ENCODE data around the gene DYSF.

Gene DYSF

GRCh38 chr2:71551631-71551915 is 98.2 kb downstream of the DYSF start:
- H3K36me3 ChIP-seq (ENCODE audit: insufficient read depth): no peaks in the 10 kb centered on the region
- no peak overlapping the region for H3K9ac ChIP-seq
- H3K27ac ChIP-seq: no peak overlapping the region
- no peak overlapping the region for H3K4me2 ChIP-seq
- H4K20me1 ChIP-seq (ENCODE audit: insufficient read depth): no peaks in the 10 kb centered on the region
- no peak overlapping the region for H2AFZ ChIP-seq (ENCODE audit: low read depth)
- H3K4me3 ChIP-seq (IDR thresholded peaks at IDR 0.05; ENCODE audit: insufficient read depth, low read depth, low read length): no peak overlapping the region
- H3K27me3 ChIP-seq (ENCODE audit: insufficient read depth, low read depth): peaks cover 6% of the 10 kb centered on the region; the same call in 1 of the 2 replicates
- no peaks in the 10 kb centered on the region for H3K79me2 ChIP-seq (ENCODE audit: insufficient read depth, low read depth)
- TF ChIP-seq CTCF (conservative IDR thresholded peaks at IDR 0.05; ENCODE audit: low read depth, low read length): no peak
- H3K4me1 ChIP-seq (ENCODE audit: low read depth, poor library complexity, severe bottlenecking): no peaks in the 10 kb centered on the region

- H3K4me1 ChIP-seq (ENCODE audit: low read depth, poor library complexity, severe bottlenecking): no peaks in the 10 kb centered on the region
- H3K4me2 ChIP-seq: no peak overlapping the region
These were observed 99.0 kb downstream of the DYSF start for GRCh38 chr2:71552356-71552755.

GRCh38 chr2:71552861-71553301 is 99.5 kb downstream of the DYSF start:
- H3K36me3 ChIP-seq (ENCODE audit: insufficient read depth): no peaks in the 10 kb centered on the region
- no peak overlapping the region for H3K4me3 ChIP-seq (IDR thresholded peaks at IDR 0.05; ENCODE audit: insufficient read depth, low read depth, low read length)
- no peaks in the 10 kb centered on the region for H3K27me3 ChIP-seq (ENCODE audit: insufficient read depth, low read depth)
- H3K79me2 ChIP-seq (ENCODE audit: insufficient read depth, low read depth): no peaks in the 10 kb centered on the region
- no peak overlapping the region for H3K4me2 ChIP-seq
- H3K4me1 ChIP-seq (ENCODE audit: low read depth, poor library complexity, severe bottlenecking): no peaks in the 10 kb centered on the region
- H3K9ac ChIP-seq: no peak overlapping the region
- no peaks in the 10 kb centered on the region for H4K20me1 ChIP-seq (ENCODE audit: insufficient read depth)
- H3K27ac ChIP-seq: no peak overlapping the region
- TF ChIP-seq CTCF (conservative IDR thresholded peaks at IDR 0.05; ENCODE audit: low read depth, low read length): no peak
- H2AFZ ChIP-seq (ENCODE audit: low read depth): no peak overlapping the region

More at GRCh38 chr2:71552356-71552755, 99.0 kb downstream of the DYSF start:
- H3K79me2 ChIP-seq (ENCODE audit: insufficient read depth, low read depth): no peaks in the 10 kb centered on the region
- H2AFZ ChIP-seq (ENCODE audit: low read depth): no peak overlapping the region
- no peak overlapping the region for H3K9ac ChIP-seq
- H3K27ac ChIP-seq: no peak overlapping the region
- no peak for TF ChIP-seq CTCF (conservative IDR thresholded peaks at IDR 0.05; ENCODE audit: low read depth, low read length)
- no peaks in the 10 kb centered on the region for H4K20me1 ChIP-seq (ENCODE audit: insufficient read depth)
- H3K36me3 ChIP-seq (ENCODE audit: insufficient read depth): no peaks in the 10 kb centered on the region
- H3K4me3 ChIP-seq (IDR thresholded peaks at IDR 0.05; ENCODE audit: insufficient read depth, low read depth, low read length): no peak overlapping the region
- H3K27me3 ChIP-seq (ENCODE audit: insufficient read depth, low read depth): no peaks in the 10 kb centered on the region; the same call in 1 of the 2 replicates

- Histone ChIP-seq H3K4me1 (ENCODE audit: low read depth, poor library complexity, severe bottlenecking) (no peaks in the 10 kb centered on the region), H3K27ac (no peak overlapping the region), H3K79me2 (ENCODE audit: insufficient read depth, low read depth) (no peaks in the 10 kb centered on the region), H3K27me3 (ENCODE audit: insufficient read depth, low read depth) (no peaks in the 10 kb centered on the region), H3K9ac (no peak overlapping the region), H3K4me2 (no peak overlapping the region), H4K20me1 (ENCODE audit: insufficient read depth) (no peaks in the 10 kb centered on the region), H3K4me3 (IDR thresholded peaks at IDR 0.05; ENCODE audit: insufficient read depth, low read depth, low read length) (no peak overlapping the region), H3K36me3 (ENCODE audit: insufficient read depth) (no peaks in the 10 kb centered on the region), H2AFZ (ENCODE audit: low read depth) (no peak overlapping the region)
- TF ChIP-seq CTCF (conservative IDR thresholded peaks at IDR 0.05; ENCODE audit: low read depth, low read length): no peak
These were observed 100.8 kb downstream of the DYSF start for GRCh38 chr2:71554028-71554705.
